Putamen (tissue), 1 donor: ENCODE data around the gene ENOX1.

ENCODE experiments used
- DNase-seq: peaks from one replicate; pipeline ENCODE4 v3.0.0-alpha.2; 2016; ENCODE audit warnings: low spot score

ENOX1 gene

DNA sequence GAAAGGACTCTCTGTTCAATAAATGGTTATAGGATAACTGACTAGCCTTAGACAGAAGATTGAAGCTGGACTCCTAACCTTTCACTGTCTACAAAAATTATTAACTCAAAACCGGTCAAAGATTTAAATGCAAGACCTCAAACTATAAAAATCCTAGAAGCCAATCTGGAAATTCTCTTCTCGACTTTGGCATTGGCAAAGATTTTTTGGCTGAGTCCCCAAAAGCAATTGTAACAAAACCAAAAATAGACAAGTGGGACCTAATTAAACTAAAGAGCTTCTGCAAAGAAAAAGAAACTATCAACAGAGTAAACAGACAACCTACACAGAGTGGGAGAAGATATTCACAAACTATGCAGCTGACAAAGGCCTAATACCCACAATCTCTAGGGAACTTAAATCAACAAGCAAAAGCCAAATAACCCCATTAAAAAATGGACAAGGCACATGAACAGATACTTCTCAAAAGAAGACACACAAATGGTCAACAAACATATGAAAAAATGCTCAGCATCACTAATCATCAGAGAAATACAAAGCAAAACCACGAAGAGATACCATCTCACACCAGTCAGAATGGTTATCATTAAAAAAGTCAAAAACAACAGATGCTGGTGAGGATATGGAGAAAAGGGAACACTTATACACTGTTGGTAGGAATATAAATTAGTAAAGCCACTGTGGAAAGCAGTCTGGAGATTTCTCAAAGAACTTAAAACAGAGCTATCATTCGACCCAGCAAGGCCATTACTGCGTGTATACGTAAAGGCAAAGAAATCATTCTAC is 497.1 kb downstream of the ENOX1 start:
- DNase-seq = no peak

DNA sequence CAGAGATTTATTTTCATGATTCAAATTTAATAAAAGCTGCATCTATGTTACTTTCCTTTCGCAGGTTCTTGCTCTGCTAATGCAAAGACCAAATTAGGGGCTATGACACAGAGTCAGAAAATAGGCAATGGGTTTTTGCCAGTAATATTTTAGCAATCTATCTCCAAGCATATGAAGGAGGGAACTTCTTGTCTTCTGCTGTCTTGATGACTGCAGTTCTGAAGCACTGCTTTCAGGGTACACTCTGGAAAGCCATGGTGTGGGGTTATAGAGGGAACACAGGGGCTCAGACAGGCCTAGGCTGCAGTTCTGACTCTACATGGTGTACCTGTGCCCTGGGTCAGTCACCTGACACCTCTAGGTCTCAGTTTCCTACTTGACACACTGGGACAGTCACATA is 500.0 kb downstream of the ENOX1 start:
- no peak for DNase-seq

DNA sequence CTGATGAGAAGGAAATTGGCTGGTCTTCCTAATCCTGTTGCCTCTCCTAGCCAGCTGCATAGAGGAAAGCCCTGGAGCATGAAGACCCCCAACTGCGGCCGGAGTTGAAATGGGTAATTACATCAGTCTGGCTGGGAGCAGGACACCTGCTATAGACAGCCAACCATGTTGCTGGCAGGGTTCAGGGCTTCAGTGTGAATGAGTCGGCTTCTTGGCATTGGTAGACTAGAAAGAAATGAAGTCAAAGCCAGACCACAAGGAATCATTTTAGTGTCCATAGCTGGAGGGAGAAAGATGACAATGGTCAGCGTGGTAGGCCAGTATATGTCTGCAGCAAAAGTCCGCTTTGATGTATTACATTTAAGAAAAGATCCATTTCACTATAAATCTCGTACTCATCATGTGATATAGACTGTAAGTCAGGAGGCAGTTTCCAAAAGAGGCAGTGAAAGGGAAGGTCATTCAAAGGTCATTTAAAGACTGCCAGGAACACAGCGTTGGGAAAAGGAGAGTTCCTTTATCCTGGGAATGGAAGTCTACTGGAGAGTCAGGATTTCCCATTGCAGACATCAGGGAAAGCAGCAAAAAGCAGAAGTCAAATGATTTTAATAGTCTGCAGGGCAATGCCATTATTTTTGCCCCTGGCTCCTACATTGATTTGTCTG is 500.7 kb downstream of the ENOX1 start:
- no peak for DNase-seq

DNA sequence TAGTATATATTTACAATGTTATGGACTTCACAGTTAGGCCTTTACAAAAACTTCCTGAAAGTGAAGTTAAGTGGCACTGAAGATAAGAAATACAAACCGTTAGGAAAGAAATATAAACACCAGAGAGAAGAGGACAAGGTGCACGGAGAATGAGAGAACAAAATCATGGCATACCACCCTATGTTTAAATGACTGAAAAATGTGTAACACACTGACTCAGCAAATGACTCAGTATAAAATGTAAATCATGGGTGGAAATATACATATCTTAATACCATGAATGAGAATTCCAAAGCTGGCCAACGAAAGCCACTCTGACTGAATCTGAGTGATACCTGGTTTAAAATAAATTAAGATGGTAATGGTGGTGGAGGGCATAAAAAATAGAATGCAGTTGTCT is 502.6 kb downstream of the ENOX1 start:
- DNase-seq = no peak

DNA sequence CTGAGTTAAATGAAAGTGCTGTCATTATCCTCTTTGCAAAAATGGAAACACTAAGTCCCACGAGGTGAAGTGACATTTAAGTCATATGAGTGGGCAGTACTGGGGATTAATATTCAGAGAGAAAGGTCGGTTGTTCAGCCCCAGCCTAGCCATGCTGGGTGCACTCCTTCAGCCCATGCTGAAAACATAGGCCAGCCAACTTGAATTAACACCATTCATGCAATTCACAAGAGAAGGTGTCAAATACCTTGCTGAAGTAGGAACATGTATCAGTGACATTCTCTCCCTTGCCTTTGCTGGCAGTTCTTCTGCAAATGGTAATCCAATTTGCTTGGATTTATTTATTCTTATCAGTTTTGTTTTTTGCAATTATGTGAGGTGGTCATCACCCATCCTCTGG is 507.1 kb downstream of the ENOX1 start:
- no peak for DNase-seq

DNA sequence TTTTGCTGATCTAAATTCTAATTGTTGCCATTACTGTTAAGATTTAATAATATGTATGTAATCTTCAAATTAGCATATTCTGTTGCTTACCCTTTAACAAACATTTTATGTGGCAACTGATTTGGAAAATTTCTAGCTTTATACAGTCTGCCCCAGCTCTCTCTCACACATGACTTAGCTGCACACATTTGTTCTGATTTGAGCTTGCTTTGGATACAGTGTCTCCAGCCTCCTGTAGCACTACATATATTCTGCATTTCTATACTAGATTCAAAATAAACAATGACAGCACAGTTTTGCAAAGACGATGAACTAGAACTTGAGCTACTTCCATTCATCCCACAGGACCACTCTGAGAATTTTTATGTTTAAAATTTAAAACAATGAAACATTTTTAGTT is 508.6 kb downstream of the ENOX1 start:
- DNase-seq = no peak

DNA sequence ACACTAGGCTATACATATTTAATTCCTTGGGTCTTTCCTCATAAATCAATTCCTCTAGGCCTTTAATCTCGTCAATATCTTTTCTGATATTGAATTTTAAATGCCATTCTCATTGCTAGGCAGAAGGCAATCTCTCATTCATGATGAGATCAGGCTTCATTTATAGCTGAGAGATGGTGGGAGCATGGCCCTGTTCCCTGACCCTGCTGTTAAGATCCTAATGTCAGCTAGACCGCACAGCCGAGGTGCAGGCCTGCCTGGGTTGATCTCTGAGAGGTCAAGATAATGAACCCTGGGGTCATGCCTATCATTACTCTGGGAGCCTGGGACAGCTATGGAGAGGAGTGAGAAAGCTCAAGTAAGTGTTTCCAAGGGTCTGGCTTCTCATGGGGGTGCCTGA is 509.6 kb downstream of the ENOX1 start:
- no peak for DNase-seq

DNA sequence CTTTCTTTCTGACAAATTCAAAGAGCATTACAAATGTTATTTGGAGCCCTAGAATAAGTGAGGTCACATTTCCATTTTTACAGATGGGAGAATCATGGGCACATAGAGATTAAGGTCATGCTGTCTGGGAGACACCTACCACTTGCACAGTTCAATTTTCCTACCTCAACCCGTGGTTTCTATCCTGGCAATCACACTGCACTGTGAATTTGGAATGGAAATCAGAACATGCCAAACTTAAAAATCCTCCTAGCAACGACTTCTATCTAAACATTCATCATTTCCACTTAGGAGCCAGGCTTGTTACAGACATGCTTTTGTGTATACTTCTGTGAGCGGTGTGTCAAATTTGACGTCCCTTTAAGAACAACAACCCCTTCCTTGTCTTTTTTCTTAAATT is 511.9 kb downstream of the ENOX1 start:
- DNase-seq = no peak

DNA sequence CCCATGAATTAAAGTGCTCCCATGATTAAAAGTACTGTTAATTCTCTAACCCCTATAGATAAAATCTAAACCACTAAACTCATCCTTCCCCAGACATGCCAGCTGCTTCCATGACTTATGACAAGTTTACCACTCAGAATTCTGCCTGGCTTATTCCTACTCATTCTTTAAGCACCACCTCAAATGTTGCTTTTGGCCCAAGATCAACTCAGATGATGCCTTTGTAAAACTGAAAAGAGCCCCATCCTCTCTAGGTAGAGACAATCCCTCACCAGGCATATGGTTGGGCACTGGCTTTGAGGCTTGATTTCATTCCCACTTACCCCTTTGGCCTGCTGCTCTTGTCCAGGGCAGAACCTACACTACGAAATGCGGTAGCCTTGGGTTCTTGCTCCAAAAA is 513.4 kb downstream of the ENOX1 start:
- DNase-seq = no peak

DNA sequence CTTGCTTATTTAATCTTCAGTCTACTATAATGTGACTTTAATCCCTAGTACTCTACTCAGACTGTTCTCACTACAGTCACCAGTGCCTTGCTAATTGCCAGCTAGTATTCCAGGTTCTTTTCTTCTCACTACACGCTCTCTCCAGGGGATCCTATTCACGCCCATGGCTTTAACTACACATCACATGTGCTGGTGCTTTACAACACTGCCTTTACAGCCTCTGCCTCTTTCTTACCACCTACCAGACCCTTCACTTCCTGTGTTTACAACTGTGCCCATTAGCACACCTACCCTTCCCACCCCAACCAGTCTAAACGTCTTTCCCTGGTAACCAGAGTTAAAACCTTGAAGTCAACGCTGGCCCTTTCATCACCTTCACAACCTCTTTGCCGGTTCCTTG is 513.9 kb downstream of the ENOX1 start:
- no peak for DNase-seq

DNA sequence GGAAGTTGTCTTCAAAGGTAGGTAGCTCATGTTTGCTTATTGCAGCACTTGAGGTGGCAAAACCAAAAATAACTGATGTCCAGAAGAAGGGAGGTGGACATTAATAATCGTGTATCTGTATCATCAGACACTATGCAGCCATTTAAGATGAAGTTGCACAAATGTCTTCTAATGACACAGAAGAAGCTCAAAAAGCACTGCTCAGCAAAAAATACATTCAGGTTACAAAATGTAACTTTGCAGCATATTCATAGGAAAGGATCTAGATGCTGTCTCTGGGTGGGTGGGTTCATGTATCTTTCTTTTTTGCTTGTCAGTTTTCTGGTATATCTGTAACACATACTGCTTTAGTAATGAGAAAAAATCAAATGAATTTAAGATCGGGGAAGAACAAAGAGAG is 515.6 kb downstream of the ENOX1 start:
- no peak for DNase-seq

DNA sequence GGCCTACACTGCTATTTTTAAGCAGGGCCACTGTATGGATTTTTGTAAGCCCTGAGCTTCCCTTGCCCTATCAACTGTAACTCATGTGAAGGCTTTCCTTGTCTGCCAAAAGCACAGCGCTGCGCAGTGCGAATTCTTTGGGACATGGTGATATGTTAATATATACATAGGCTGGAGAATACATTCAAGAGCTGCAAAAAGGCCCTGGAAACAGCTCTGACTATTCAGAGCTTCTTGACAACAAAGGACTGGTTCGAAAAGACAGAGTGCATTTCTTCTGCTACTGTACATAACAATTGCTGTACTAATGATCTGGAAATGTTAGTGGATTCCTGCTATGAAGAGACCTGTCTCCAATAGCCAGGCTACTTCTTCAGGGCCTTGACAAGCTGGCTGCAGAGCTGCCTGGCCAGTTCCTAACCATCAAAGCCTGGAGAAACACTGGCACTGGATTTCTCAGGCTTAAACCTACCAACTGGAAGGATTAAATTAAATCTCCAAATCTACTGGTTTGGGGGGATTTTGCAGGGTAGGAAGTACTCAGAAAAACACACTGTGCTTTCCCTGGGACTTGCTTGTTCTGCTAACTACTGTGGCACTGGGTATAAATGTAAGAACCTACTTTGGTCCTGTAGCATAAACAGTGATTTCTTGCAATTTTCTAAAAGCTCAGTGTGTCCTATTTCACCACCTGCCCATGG is 516.5 kb downstream of the ENOX1 start:
- no peak for DNase-seq

DNA sequence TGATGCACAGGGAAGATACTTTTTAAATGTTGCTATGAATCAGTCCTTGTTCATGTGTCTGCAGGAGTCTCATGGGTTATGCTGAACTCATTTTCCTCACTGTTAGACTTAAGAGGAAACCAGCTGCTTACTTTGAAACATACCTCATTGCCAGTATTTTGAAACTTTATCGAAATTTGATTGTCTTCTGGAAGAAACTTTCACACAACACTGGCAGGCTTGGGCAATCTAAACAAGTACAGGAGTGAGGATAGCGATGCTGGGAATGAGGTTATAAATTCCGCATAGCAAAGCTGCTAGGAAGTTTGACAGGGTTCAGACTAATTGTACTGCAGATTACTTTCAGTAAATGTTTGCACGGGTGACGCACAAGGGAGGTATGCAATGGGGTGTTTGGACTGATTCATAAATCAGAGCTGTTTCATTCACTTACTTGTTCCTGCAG is 517.7 kb downstream of the ENOX1 start:
- DNase-seq = no peak

DNA sequence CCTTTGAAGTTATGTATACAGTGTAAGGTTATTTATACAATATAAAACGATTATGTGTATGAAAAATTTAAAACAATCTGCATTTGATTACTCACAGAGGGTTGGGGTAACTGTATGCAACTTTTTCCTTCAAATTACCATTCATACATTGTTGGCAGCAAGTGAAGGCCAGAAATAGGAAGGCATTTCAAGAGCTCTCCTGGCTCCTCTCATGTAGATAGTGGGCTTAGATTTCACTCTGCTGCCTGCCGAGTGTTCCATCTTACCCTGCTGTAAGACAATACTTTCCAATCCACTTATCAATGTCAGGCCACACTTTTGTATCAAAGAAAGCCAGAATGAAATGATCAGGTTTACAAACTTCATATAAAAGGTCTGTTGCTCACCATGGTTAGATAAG is 518.1 kb downstream of the ENOX1 start:
- DNase-seq = no peak

DNA sequence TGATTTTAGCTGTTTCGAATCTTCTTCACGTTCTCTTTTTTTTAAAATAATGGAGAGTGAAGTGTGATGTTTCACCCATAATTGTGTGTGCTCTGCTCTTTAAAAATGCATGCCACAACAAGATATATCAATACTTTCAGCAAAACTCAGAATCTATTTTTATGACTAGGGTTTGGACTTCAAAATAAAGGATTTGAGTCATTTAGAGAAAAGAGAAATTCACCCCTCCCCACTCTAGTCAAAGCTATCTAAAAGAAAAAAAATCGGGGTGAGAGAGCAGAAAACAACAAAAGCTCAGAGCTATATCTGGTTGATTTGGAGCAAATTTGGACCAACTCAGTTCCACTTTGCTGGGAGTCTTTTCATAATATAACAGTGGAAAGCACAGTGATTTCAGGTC is 518.9 kb downstream of the ENOX1 start:
- DNase-seq = no peak

DNA sequence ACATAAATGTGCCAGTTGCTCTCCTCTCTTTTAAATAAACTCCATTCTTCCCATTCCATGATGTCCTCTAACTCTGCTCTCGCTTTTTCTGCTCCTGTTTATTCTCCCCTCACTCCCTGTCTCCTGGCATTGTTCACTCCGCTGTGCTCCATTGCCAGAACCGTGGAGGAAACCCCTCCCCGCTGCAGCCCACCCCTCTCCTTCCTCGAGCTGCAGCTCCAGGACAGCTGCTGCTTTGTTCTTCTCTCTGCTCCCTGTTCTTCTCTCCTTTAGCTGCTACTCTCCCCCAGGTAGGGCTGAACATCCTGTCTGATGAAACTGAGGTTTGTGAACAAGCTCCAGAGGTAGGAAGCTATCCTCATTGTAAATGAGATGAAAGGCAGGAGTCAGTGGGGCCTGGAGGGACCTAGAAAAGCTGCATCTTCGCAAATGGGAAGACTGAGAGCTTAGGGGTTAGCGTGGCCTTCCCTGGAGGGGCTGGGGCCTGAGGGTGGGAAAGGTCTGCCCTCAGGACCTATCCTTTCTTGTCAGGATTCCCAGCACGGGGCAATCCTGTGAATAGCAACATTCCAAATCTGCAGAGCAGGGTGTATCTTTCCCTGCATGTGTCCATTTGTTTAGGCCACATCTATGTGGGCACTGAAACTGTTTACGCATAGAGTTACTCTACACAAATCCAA is 519.7 kb downstream of the ENOX1 start:
- no peak for DNase-seq

DNA sequence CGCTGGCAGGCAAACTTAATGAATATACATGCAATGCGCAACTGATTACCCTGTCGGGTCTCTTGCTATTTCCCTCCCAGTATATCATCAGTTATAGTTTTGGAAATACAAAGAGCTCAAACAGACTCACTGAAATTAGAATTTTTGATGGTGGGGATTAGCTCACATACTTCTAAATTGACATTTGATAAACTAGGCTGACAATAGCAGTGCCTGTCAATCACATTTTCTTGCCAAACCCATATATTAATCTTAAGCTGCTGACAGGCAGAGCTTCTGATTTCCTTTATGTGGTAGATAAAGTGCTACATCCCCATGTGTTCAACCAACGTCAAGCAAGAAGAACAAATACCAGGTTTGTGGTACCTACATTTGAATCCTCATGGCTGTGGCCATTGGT is 521.7 kb downstream of the ENOX1 start:
- no peak for DNase-seq

DNA sequence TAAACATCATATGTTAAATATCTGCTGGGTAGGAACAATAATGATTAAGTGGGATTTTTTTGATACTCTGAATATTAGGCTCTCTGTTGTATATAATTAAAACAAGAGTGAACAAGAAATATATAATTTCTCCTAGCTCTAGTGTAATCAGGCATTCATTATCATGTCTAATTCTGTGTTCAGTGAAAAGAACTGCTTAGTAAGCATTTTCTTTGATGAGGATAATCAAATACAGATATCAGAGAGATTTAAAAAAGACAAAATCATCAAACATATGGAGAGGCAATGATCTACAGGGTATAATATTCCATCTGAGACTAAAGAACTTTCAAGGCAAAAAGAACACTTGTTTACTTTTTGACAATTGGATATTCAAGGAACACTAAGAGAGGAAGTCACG is 522.3 kb downstream of the ENOX1 start:
- no peak for DNase-seq

DNA sequence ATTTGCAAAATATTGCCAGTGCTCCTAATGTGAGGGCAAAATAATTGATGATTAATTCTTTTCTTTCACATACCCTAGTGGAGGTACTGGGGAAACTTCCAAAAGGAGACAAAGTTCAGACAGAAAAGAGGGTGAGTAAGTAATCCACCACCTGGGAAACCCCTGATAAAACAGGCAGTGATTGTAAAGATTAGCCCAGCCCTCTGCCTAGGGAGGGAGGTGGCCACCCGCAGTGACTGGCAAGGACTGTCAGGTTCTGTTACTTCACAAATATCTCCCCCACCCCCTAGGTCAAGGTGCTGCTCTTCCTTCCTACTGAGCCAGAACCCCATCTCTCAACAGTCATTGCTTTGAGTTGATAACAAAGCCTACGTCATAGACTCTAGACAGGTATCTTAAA is 523.7 kb downstream of the ENOX1 start:
- DNase-seq = no peak

DNA sequence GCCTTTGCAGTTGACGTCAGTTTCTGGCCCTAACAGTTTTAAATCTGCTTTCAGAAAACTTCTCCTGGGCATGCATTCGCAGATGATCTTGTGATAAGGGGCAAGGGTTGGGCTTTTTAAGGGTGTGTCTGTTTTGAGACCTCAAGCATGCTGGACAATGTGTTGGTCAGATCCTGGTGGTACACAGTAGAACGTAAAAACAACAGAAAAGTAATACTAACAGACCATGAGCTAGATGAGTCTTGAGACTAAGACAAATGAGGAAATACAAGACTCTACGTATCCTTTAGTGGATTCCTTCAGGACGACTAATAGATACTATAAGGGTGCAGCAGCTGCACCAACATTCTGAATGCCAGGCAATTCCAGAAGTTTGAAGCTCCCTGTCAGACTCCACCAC is 525.8 kb downstream of the ENOX1 start:
- DNase-seq = no peak

DNA sequence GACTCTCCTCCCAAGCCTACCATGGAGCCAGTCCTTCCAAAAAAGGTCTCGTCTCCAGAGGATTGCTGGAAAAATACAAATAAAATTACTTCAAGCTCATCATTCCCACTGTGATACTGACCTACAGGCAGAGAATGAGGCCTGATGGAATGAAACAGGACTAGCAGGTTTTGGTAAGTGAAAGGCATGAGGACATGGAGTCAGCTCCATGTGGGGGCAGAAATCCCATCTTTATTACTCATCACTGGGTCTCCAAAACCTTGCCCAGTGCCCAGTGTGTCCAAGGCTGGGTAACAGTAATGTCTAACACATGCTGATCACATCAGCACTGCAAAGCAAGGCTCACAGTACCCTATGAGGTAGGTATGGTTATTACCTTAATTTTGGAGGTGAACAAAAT is 528.0 kb downstream of the ENOX1 start:
- DNase-seq = no peak

DNA sequence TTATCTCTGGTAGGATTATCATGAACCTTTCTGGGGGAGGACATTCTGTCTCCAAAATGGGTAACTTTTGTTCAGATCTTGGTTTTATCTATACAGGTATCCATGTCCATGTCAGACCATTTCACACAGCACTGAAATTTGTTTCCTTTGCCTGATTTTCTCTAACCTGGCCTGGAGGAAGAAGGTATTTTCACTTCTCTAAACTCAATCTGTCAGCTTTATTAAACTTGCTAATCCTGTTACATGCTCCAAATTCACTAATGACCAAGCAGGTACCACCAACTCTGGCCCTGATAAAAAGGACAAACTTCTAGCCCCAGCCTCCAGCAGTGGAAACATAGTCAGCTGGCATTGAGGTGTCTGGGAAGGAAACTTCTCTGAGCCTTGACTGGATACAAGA is 529.0 kb downstream of the ENOX1 start:
- DNase-seq = no peak

DNA sequence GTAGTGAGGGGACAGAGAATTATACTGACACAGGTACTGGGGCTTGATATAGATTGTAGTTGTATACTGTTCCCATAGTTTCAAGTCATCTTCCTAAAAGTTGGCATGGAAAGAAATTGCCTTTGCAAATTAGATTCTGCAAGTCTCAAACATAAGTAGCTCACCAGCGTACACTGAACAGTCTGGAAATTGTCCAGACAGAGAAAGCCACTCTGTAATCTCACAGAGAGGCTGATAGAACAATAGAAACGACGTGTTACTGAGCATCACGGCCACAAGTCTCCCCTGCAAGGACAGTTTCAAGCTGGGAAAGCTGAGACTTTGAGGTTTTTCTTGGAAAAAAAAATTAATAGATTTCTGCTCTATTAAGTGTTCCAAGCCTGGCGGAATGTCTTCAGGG is 534.8 kb downstream of the ENOX1 start:
- no peak for DNase-seq
